Thymus (tissue), 11 donors: Measurements from ENCODE around the gene FLYWCH1. TPM values are rescaled to one million over a fixed set of nuclear protein-coding genes. Genes with fewer than 3 reads are reported as not detected.
A peak's percentile ranks its signal among the peaks of the same experiment; 100 is the strongest.

Experiments used
- DNase-seq, 9 donors: peaks; one replicate each; pipeline ENCODE4 v3.0.0-alpha.2; 2013; ENCODE audit warnings: low spot score in 9 of 9, low read depth in 6 of 9, missing footprints in 1 of 9
- H3K27ac ChIP-seq, 2 donors: one replicate each; pipeline ENCODE4 v1.5.1; 2013; ENCODE audit warnings: control low read depth in 1 of 2, low read depth in 1 of 2, low read length in 1 of 2, mild to moderate bottlenecking in 1 of 2, moderate library complexity in 1 of 2
- H3K27me3 ChIP-seq, 2 donors: one replicate each; pipeline ENCODE4 v1.5.1; 2013; ENCODE audit warnings: low read length in 1 of 2; ENCODE audit not compliant: control insufficient read depth in 2 of 2, insufficient read depth in 1 of 2
- H3K36me3 ChIP-seq, 2 donors: one replicate each; pipeline ENCODE4 v1.5.1; 2013; ENCODE audit warnings: low read length in 1 of 2, mild to moderate bottlenecking in 1 of 2, moderate library complexity in 1 of 2; ENCODE audit not compliant: control insufficient read depth in 2 of 2, insufficient read depth in 2 of 2
- H3K4me1 ChIP-seq, 2 donors: one replicate each; pipeline ENCODE4 v1.5.1; 2013; ENCODE audit warnings: low read length in 2 of 2; ENCODE audit not compliant: control insufficient read depth in 2 of 2, insufficient read depth in 2 of 2
- H3K4me3 ChIP-seq, 2 donors: one replicate each; pipeline ENCODE4 v1.5.1; 2013; ENCODE audit warnings: low read length in 2 of 2, control low read depth in 1 of 2, mild to moderate bottlenecking in 1 of 2
- H3K9me3 ChIP-seq, 2 donors: one replicate each; pipeline ENCODE4 v1.5.1; 2013; ENCODE audit warnings: low read length in 1 of 2, mild to moderate bottlenecking in 1 of 2; ENCODE audit not compliant: control insufficient read depth in 2 of 2, insufficient read depth in 1 of 2
- WGBS: extraction: QIAGEN DNeasy Blood & Tissue Kit; methylation state at CpG from one replicate; pipeline ENCODE4 v1.1.7; 2013; 5-methylcytosine and 5-hydroxymethylcytosine counted together
- polyA plus RNA-seq: library from polyadenylated mRNA; stranded (reverse); fragments of 200-250 nt; gene quantifications from one replicate; pipeline ENCODE4 v1.2.3, GENCODE V29; 2013
- total RNA-seq: library from RNA; stranded (reverse); fragments of 120-200 nt; gene quantifications from one replicate; pipeline ENCODE4 v1.2.4, GENCODE V29; 2013
- donor health status: healthy.

FLYWCH1 gene
- total and polyA plus RNA-seq, 2 donors, result 9.6 to 34.1 TPM

DNA sequence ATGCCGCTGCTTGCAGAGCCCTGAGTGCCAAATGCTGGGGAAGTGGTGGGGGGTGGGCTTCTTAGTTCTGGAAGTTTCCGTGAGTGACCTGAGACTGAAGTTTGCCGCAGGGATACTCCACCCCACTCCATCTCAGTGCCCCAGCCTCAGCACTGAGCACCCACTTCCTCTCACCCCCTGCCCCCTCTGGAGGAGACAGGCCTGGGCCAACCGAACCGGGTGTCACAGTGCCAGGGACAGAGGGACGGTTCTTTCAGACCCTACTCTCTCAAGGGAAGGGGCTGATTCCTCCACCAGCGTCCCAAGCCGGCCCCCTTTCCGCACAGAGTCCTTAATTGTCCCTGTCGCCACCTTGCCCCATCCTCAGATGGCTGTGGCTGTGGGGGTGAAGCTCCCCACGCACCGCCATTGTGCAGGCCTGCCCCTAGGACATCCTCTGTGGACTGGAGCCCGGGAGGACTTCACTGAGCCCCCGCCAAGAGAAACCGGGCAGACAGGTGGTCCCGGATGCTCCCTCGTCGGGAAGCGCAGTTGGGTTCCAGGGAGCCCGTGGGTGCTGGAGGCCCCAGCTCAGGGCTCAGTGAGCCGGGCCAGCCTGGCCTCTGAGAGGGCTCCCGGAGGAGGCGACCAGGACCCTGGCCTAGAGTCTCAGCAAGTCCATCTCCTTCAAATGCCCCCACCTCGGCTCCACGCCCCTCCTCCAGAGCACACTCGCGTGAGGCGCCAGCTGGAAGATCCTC lies 50.8 kb downstream of the FLYWCH1 start:
- H3K27me3 ChIP-seq, result peaks cover 46 to 57% of the 10 kb centered on the region in 2 donors
- WGBS, result 41% methylated on average over 28 of the region's 28 CpGs
- peak in 1 of 9 donors; percentile 29 for DNase-seq
- H3K36me3 ChIP-seq, result no peaks in the 10 kb centered on the region
- no peak overlapping the region for H3K4me3 ChIP-seq
- peaks cover 0 to 16% of the 10 kb centered on the region in 2 donors for H3K9me3 ChIP-seq
- H3K27ac ChIP-seq, result peak overlapping the region; percentile 5 to 60
- H3K4me1 ChIP-seq, result peaks cover 32 to 48% of the 10 kb centered on the region in 2 donors

DNA sequence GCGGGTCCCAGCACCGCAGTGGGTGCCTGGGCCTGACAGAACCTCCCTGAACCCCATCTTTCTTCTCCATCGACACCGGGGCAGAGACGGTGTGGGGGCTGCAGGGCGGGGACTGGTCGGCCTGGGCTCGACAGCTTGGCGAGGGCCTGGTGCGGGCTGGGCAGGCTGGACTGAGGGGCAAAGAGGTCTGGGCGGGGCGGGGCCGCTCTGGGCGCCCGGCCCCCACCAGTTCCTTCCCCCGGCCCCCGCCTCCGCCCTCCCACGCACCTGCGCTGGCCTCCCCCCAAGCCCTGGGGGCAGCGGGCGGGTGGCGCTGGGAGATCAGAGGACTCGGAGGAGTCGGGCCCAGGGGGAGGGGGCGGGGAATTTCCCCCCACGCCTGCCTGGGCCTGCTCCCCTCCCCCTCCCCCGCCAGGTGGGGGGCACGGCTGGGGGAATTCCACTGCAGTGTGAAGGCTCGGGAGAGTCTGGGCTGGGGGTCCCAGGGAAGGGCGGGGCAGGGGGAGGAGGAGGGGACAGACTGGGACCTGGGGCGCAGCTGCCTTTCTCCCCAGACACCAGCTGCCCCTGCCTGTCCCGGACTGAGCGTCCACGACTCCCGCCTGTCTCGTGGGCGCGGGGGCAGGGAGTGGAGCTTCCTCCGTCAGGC lies 51.5 kb downstream of the FLYWCH1 start:
- H3K4me3 ChIP-seq, result peak overlapping the region; percentile 37 to 38
- peaks cover 34 to 53% of the 10 kb centered on the region in 2 donors for H3K4me1 ChIP-seq
- WGBS, result 2% methylated on average over 40 of the region's 40 CpGs
- H3K27ac ChIP-seq, result peak overlapping the region; percentile 51 to 60
- DNase-seq, result peak in 5 of 9 donors; percentile 57 to 78 (median 68)
- H3K9me3 ChIP-seq, result peaks cover 0 to 22% of the 10 kb centered on the region in 2 donors
- H3K27me3 ChIP-seq, result peaks cover 53 to 64% of the 10 kb centered on the region in 2 donors
- no peaks in the 10 kb centered on the region for H3K36me3 ChIP-seq

DNA sequence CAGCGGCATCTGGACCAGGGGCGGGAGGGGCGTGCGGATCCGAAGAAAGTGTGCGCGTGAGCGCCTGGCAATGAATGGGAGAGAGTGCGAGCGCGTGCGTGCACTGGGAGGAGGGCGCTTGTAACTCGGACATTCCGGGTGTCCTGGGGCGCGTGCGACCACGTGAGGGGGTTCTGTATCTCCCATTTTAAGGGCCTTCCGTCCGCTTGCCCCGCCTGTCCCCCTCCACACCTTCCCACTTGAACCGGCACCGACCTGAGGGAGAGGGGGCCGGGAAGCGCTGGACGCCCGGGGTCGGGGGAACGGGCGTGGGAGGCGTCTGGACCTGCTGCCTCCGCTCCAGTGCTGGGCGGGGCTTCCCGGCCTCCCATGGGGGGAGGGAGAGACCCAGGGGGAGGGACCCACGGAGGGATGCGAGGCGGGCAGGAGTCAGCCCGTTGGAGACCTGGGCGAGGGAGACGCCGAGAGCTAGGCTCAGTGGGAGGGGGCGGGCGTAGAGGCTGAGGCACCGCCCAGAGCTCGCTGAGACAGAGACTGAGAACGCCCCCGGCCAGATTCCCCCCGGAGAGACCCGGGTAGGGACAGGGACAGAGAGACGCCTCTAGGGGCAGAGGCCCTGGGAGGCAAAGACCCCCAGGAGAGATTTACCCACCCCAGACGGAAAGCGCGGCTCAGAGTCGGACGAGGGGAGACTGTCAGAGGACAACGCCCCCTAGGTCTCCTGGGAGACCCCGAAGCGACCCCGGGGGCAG lies 52.2 kb downstream of the FLYWCH1 start, which contains the start of gene KREMEN2:
KREMEN2 (plus strand) TSS at position 553 of the 752 bp plus-strand sequence. CDS start 246 bp downstream, outside the sequence.
- WGBS, result 1% methylated on average over 60 of the region's 60 CpGs
- DNase-seq, result peak in 3 of 9 donors; percentile 35 to 63 (median 54)
- peaks cover 60 to 71% of the 10 kb centered on the region in 2 donors for H3K27me3 ChIP-seq

DNA sequence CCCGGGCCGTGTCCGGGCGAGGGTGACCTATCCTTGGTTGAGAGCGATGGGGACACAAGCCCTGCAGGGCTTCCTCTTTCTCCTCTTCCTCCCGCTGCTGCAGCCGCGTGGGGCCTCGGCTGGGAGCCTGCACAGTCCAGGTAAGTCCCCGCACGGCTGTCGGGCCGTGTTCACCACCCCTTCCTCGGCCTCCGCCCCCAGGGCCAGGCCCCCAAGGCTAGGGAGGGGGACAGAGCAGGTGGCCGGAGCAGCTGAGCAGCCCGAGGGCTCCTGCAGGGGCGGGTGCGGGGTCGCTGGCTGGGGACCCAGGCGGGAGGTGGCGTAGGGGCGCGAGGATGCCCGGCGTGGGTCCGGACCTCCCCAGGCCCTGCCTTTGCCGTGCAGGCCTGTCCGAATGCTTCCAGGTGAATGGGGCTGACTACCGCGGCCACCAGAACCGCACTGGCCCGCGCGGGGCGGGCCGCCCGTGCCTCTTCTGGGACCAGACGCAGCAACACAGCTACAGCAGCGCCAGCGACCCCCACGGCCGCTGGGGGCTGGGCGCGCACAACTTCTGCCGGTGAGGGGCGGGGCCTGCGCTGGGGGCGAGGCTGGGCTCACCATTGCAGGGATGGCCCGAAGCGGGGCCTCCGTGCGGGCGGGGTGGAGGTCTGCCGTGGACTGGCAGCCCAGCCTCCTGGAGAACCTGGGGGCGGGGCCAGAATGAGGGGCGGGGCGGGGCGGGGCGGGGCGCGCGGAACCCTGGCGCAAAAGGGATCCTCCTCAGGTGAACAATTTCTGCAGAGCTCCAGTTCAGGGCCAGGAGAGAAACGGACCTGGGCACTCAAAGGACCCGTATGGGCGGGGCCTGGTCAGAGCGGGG lies 53.0 kb downstream of the FLYWCH1 start:
- 1% methylated on average over 68 of the region's 68 CpGs for WGBS
- Histone ChIP-seq H3K27me3 (peaks cover 60 to 73% of the 10 kb centered on the region in 2 donors), H3K9me3 (peaks cover 0 to 28% of the 10 kb centered on the region in 2 donors), H3K4me1 (peaks cover 41 to 61% of the 10 kb centered on the region in 2 donors), H3K36me3 (no peaks in the 10 kb centered on the region), H3K27ac (peak overlapping the region in 1 of 2 donors; percentile 43), H3K4me3 (peak overlapping the region; percentile 37 to 38)
- DNase-seq, result peak in 3 of 9 donors; percentile 66 to 73 (median 66)

More for the DNA sequence above, 52.2 kb downstream of the FLYWCH1 start, which contains the start of gene KREMEN2:
- Histone ChIP-seq H3K4me3 (peak within 1 kb of the TSS; percentile 37 to 38), H3K27ac (peak within 1 kb of the TSS in 1 of 2 donors; percentile 51), H3K9me3 (peaks cover 0 to 28% of the 10 kb centered on the region in 2 donors), H3K36me3 (no peaks in the 10 kb centered on the region), H3K4me1 (peaks cover 41 to 60% of the 10 kb centered on the region in 2 donors)

DNA sequence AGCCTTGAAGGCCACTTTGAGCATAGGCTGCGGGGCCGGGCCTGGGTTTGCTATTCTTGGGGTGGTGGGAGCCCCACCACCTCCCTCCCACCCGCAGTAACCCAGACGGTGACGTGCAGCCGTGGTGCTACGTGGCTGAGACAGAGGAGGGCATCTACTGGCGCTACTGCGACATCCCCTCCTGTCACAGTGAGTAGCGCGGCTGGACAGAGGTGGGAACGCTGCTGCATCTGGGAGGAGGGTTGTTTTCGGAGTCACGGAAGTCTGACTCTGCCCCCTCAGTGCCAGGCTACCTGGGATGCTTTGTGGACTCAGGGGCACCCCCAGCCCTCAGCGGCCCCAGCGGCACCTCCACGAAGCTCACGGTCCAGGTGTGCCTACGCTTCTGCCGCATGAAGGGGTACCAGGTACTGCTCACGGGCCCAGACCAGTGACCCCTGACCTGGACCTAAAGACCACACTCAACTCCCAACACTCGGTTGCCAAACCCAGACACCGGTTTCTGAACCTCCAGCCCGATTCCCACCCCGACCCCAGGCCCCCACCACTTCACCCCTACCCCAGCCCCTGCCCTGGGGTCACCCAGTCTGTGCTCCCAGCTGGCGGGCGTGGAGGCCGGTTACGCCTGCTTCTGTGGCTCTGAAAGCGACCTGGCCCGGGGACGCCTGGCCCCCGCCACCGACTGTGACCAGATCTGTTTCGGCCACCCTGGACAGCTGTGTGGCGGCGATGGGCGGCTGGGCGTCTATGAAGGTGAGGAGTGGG lies 54.5 kb downstream of the FLYWCH1 start:
- DNase-seq, result no peak
- H3K4me1 ChIP-seq, result peaks cover 50 to 71% of the 10 kb centered on the region in 2 donors

DNA sequence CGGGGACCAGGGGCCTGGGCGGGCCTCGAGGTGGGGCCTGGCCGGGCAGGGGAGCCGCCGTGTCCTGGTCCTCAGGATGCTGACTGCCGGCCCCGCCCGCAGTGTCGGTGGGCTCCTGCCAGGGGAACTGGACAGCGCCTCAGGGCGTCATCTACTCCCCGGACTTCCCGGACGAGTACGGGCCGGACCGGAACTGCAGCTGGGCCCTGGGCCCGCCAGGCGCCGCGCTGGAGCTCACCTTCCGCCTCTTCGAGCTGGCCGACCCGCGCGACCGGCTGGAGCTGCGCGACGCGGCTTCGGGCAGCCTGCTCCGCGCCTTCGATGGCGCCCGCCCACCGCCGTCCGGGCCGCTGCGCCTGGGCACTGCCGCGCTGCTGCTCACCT lies 55.1 kb downstream of the FLYWCH1 start:
- Histone ChIP-seq H3K27ac (peak overlapping the region in 1 of 2 donors; percentile 18), H3K4me3 (peak overlapping the region in 1 of 2 donors; percentile 27), H3K9me3 (peaks cover 0 to 28% of the 10 kb centered on the region in 2 donors), H3K4me1 (peaks cover 50 to 67% of the 10 kb centered on the region in 2 donors), H3K27me3 (peaks cover 60 to 72% of the 10 kb centered on the region in 2 donors), H3K36me3 (peaks cover 0 to 9% of the 10 kb centered on the region in 2 donors)
- no peak for DNase-seq
- 6% methylated on average over 46 of the region's 46 CpGs for WGBS

More for the DNA sequence above, 54.5 kb downstream of the FLYWCH1 start:
- Histone ChIP-seq H3K27ac (no peak overlapping the region), H3K4me3 (no peak overlapping the region), H3K9me3 (peaks cover 0 to 28% of the 10 kb centered on the region in 2 donors), H3K36me3 (peaks cover 0 to 4% of the 10 kb centered on the region in 2 donors), H3K27me3 (peaks cover 60 to 73% of the 10 kb centered on the region in 2 donors)
- whole genome bisulfite sequencing, result 66% methylated on average over 39 of the region's 39 CpGs

DNA sequence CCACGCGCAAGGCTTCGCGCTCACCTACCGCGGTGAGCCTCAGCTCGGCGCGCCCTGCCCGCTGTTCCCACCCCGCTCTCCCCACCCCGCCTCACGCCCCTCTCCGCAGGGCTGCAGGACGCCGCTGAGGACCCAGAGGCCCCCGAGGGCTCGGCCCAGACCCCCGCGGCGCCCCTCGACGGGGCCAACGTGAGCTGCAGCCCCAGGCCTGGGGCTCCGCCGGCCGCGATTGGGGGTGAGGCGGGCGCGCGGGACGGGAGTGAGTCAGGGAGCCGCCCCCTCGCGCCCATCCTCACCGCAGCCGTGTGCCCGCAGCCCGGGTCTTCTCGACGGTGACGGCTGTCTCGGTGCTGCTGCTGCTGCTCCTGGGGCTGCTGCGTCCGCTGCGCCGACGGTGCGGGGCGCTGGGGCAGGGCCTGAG lies 55.5 kb downstream of the FLYWCH1 start:
- peaks cover 46 to 63% of the 10 kb centered on the region in 2 donors for H3K4me1 ChIP-seq
- H3K4me3 ChIP-seq, result peak overlapping the region in 1 of 2 donors; percentile 27
- H3K27me3 ChIP-seq, result peaks cover 56 to 68% of the 10 kb centered on the region in 2 donors
- H3K9me3 ChIP-seq, result peaks cover 0 to 28% of the 10 kb centered on the region in 2 donors
- no peak for DNase-seq
- H3K27ac ChIP-seq, result peak overlapping the region in 1 of 2 donors; percentile 18
- WGBS, result 21% methylated on average over 51 of the region's 51 CpGs
- H3K36me3 ChIP-seq, result peaks cover under 1 to 13% of the 10 kb centered on the region in 2 donors
